K562 treated with DMSO at 1 percent for 12 hours (cell line): ENCODE results near the gene ARPC2. TPM values are rescaled to one million over a fixed set of nuclear protein-coding genes. Genes with fewer than 3 reads are reported as not detected.

Experiments used
- total RNA-seq: library from RNA; unstranded; fragments of 300-600 nt; gene quantifications from 2 replicates; pipeline ENCODE4 v1.2.3, GENCODE V29; 2022; ENCODE audit not compliant: insufficient read depth

ARPC2 gene
- total RNA-seq: 98.8 and 151 TPM in 2 replicates

GRCh38 chr2:218216674-218217359 is at the start of gene ARPC2:
Gene ARPC2, plus strand, starts transcription at chr2:218217189. Its CDS starts 282 bp downstream, at chr2:218217471.

GRCh38 chr2:218260742-218261422 is 43.9 kb downstream of the ARPC2 start, which contains the start of gene GPBAR1:
Gene GPBAR1, plus strand, starts transcription at chr2:218261015. Its CDS starts 1,710 bp downstream, at chr2:218262725.

GRCh38 chr2:218269900-218270720 is 53.1 kb downstream of the ARPC2 start, which contains the start of the genes AAMP and PNKD:
Gene AAMP, minus strand, starts transcription at chr2:218270137. Its CDS starts 51 bp downstream, at chr2:218270086.
Gene PNKD, plus strand, starts transcription at chr2:218270519. Its CDS starts 17 bp downstream, at chr2:218270536.

GRCh38 chr2:218292048-218293014 is 75.3 kb downstream of the ARPC2 start, which contains the start of gene TMBIM1:
Gene TMBIM1, minus strand, starts transcription at chr2:218292503. Its CDS starts 10,362 bp downstream, at chr2:218282141.

Other genes with a start within 250 kb of the ARPC2 start
- gene TNS1, start 214.2 kb upstream of the ARPC2 start, total RNA-seq: 0.34 and 0.57 TPM in 2 replicates
- not detected in 2 replicates for gene RUFY4, start 147.9 kb upstream of the ARPC2 start, total RNA-seq
- not detected in 2 replicates for gene CXCR2, start 91.2 kb upstream of the ARPC2 start, total RNA-seq
- gene CXCR1, start 50.2 kb upstream of the ARPC2 start, total RNA-seq: not detected in 2 replicates
- gene GPBAR1, start 43.8 kb downstream of the ARPC2 start, total RNA-seq: not detected in 2 replicates
- 83.8 and 109 TPM in 2 replicates for gene AAMP, start 52.9 kb downstream of the ARPC2 start, total RNA-seq
- 49.2 and 57.8 TPM in 2 replicates for gene PNKD, start 53.3 kb downstream of the ARPC2 start, total RNA-seq
- gene TMBIM1, start 75.3 kb downstream of the ARPC2 start, total RNA-seq: 51.8 and 76.5 TPM in 2 replicates
- 0.35 and 0.78 TPM in 2 replicates for gene CATIP, start 139.7 kb downstream of the ARPC2 start, total RNA-seq
- gene SLC11A1, start 165.1 kb downstream of the ARPC2 start, total RNA-seq: 0.33 and 0.70 TPM in 2 replicates
- gene CTDSP1, start 182.7 kb downstream of the ARPC2 start, total RNA-seq: 51.0 and 69.0 TPM in 2 replicates
- gene VIL1, start 201.9 kb downstream of the ARPC2 start, total RNA-seq: 0.65 and 0.74 TPM in 2 replicates